Measurements from ENCODE around the gene DIAPH2. TPM values are rescaled to one million over a fixed set of nuclear protein-coding genes. Genes with fewer than 3 reads are reported as not detected.

DIAPH2 gene
- total RNA-seq, 1 experiment from 2014 or later: 10.4 TPM

- no TSS peak for BruUV-seq (replicated peaks)
- CTCF ChIA-PET: no interaction called here
- Histone ChIP-seq H3K27me3 (replicated peaks; ENCODE audit: insufficient read depth, low read depth, low read length, poor library complexity) (no peaks in the 10 kb centered on the region), H3K27ac (ENCODE audit: low read depth, low read length, poor library complexity, severe bottlenecking) (no peak overlapping the region), H3K36me3 (ENCODE audit: insufficient read depth, low read length, poor library complexity, severe bottlenecking) (no peaks in the 10 kb centered on the region), H3K4me3 (ENCODE audit: low read depth, low read length, poor library complexity, severe bottlenecking) (no peak overlapping the region), H3K9me3 (ENCODE audit: low read depth, low read length, poor library complexity, severe bottlenecking) (no peaks in the 10 kb centered on the region), H3K4me1 (ENCODE audit: insufficient read depth, low read length, poor library complexity, severe bottlenecking) (no peaks in the 10 kb centered on the region)
- TF ChIP-seq, protein P1, sequence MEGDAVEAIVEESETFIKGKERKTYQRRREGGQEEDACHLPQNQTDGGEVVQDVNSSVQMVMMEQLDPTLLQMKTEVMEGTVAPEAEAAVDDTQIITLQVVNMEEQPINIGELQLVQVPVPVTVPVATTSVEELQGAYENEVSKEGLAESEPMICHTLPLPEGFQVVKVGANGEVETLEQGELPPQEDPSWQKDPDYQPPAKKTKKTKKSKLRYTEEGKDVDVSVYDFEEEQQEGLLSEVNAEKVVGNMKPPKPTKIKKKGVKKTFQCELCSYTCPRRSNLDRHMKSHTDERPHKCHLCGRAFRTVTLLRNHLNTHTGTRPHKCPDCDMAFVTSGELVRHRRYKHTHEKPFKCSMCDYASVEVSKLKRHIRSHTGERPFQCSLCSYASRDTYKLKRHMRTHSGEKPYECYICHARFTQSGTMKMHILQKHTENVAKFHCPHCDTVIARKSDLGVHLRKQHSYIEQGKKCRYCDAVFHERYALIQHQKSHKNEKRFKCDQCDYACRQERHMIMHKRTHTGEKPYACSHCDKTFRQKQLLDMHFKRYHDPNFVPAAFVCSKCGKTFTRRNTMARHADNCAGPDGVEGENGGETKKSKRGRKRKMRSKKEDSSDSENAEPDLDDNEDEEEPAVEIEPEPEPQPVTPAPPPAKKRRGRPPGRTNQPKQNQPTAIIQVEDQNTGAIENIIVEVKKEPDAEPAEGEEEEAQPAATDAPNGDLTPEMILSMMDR (conservative IDR thresholded peaks at IDR 0.05; ENCODE audit: low read depth, low read length): no peak
- TF ChIP-seq EZH2 (IDR thresholded peaks at IDR 0.05; ENCODE audit: borderline replicate concordance, low read depth, low read length, poor library complexity, severe bottlenecking): no peak
- DNase-seq (ENCODE audit: low spot score): no peak
- intact Hi-C loops (cut with micrococcal nuclease; ENCODE audit: unreplicated experiment): no loop called here
- POLR2A ChIA-PET (ENCODE audit: low non-redundant PET): no interaction called here
These were observed 689.6 kb downstream of the DIAPH2 start for GRCh38 chrX:97374266-97374665.

DNA sequence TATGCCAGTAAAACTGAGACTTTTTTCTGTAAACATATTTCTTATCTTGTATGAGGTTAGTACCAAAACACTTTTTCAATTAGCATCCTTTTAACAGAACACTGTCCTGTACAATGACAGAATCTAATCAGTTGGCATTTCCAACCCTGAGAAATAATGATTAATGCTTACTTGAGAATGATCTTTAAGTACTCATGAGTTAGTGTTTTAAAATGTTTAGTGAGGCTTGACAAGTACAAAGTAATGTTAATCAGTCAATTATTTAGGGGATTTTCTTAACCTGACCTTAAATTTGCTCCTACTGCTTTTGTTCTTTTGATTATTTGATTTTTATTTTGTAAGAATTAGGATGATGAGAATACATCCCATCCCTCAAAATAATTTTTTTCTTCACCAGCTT lies 695.6 kb downstream of the DIAPH2 start:
- H3K4me3 ChIP-seq (ENCODE audit: low read depth, low read length, poor library complexity, severe bottlenecking): no peak overlapping the region
- intact Hi-C loops (cut with micrococcal nuclease; ENCODE audit: unreplicated experiment): no loop called here
- H3K9me3 ChIP-seq (ENCODE audit: low read depth, low read length, poor library complexity, severe bottlenecking): no peaks in the 10 kb centered on the region
- TF ChIP-seq EZH2 (IDR thresholded peaks at IDR 0.05; ENCODE audit: borderline replicate concordance, low read depth, low read length, poor library complexity, severe bottlenecking): no peak
- TF ChIP-seq, protein P1 (conservative IDR thresholded peaks at IDR 0.05; ENCODE audit: low read depth, low read length): no peak
- no TSS peak for BruUV-seq (replicated peaks)
- POLR2A ChIA-PET (ENCODE audit: low non-redundant PET): no interaction called here
- no peak overlapping the region for H3K27ac ChIP-seq (ENCODE audit: low read depth, low read length, poor library complexity, severe bottlenecking)
- no peaks in the 10 kb centered on the region for H3K27me3 ChIP-seq (replicated peaks; ENCODE audit: insufficient read depth, low read depth, low read length, poor library complexity)
- H3K4me1 ChIP-seq (ENCODE audit: insufficient read depth, low read length, poor library complexity, severe bottlenecking): no peaks in the 10 kb centered on the region
- CTCF ChIA-PET: no interaction called here
- DNase-seq (ENCODE audit: low spot score): no peak
- no peaks in the 10 kb centered on the region for H3K36me3 ChIP-seq (ENCODE audit: insufficient read depth, low read length, poor library complexity, severe bottlenecking)

DNA sequence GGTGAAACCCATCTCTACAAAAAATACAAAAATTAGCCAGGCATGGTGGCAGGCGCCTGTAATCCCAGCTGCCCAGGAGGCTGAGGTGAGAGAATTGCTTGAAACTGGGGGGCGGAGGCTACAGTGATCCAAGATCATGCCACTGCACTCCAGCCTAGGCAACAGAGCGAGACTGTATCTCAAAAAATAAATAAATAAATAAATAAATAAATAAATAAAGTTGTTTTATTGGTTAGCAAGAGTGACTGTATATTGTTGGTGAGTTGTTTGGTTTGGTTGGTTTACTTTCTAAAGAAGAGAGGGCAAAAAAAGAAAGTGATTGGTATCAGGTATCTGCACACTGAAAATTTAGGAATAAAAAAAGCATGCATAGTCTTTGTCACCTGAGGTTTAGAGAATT lies 700.0 kb downstream of the DIAPH2 start:
- Histone ChIP-seq H3K4me1 (ENCODE audit: insufficient read depth, low read length, poor library complexity, severe bottlenecking) (no peaks in the 10 kb centered on the region), H3K36me3 (ENCODE audit: insufficient read depth, low read length, poor library complexity, severe bottlenecking) (no peaks in the 10 kb centered on the region), H3K27me3 (replicated peaks; ENCODE audit: insufficient read depth, low read depth, low read length, poor library complexity) (no peaks in the 10 kb centered on the region), H3K4me3 (ENCODE audit: low read depth, low read length, poor library complexity, severe bottlenecking) (no peak overlapping the region), H3K9me3 (ENCODE audit: low read depth, low read length, poor library complexity, severe bottlenecking) (no peaks in the 10 kb centered on the region), H3K27ac (ENCODE audit: low read depth, low read length, poor library complexity, severe bottlenecking) (no peak overlapping the region)
- no peak for DNase-seq (ENCODE audit: low spot score)
- ChIA-PET CTCF (no interaction called here), POLR2A (ENCODE audit: low non-redundant PET) (no interaction called here)
- intact Hi-C loops (cut with micrococcal nuclease; ENCODE audit: unreplicated experiment): no loop called here
- TF ChIP-seq EZH2 (IDR thresholded peaks at IDR 0.05; ENCODE audit: borderline replicate concordance, low read depth, low read length, poor library complexity, severe bottlenecking): no peak
- TF ChIP-seq, protein P1 (conservative IDR thresholded peaks at IDR 0.05; ENCODE audit: low read depth, low read length): no peak
- BruUV-seq (replicated peaks): no TSS peak
